A549 treated with dexamethasone at 1 μM for 4 hours (cell line): Measurements from ENCODE around the gene RNF40. TPM values are rescaled to one million over a fixed set of nuclear protein-coding genes. Genes with fewer than 3 reads are reported as not detected.

Source experiments
- total RNA-seq: library from RNA; stranded (reverse); fragments of 200-300 nt; extraction: Qiagen RNA extraction; gene quantifications from 5 replicates; pipeline ENCODE4 v1.2.3, GENCODE V29; 2022

Gene RNF40
- 67.2 to 89.4 TPM (median 83.7 TPM) in 5 replicates for total RNA-seq

GRCh38 chr16:30761928-30762902 lies at the start of gene RNF40, which contains the start of gene CFAP119:
RNF40 (plus strand) TSS chr16:30762322; CDS start chr16:30762546, 224 bp downstream.
CFAP119 (minus strand) TSS chr16:30762062; CDS start chr16:30761748, 314 bp downstream.

GRCh38 chr16:30747799-30748633 lies 14.1 kb upstream of the RNF40 start, which contains the start of gene PHKG2:
PHKG2 (plus strand) TSS chr16:30748425; CDS start chr16:30748821, 396 bp downstream.

DNA sequence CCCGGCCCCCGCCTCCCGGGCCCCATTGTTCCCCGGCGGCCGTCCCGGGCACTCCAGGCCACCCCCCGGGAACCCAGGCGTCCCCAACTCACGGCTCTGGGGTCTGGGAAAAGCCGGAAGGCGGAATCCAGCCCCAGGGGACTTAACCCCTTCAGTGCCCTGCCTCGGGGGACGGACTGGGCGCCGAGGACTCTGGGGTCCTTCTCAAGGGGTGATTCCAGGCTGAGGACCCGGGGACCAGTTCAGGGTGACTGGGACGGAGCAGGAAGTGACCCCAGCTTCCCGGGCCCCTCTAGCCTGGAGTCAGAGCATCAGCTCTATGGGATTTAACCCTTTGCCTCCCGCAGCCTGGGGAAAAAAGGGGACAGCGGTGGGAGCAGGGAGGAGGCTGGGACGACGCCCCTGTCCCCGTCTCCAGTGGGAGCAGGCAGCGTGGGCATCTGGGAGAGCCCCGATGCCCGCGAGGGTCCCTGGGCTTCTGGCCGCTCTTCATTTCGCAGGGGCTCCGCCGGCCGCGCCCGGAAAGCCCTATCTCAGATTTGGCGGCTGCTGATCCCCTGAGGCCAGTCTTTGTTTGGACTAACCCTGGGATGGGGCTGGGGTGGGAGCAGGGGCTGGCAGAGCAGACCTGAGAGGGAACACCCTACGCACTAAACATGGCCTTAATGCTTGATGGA lies 25.0 kb downstream of the RNF40 start, which contains the start of gene ZNF629:
TSS of gene ZNF629 (minus strand) at position 270 of the 677 bp plus-strand sequence. CDS start 2,723 bp downstream, outside the sequence.

Other genes with a start within 250 kb of the RNF40 start
- 37.5 to 48.9 TPM (median 48.5 TPM) in 5 replicates for gene ZNF768, start 235.8 kb upstream of the RNF40 start, total RNA-seq
- gene ZNF747, start 227.5 kb upstream of the RNF40 start, total RNA-seq: 3.2 to 5.4 TPM (median 4.4 TPM) in 5 replicates
- gene ZNF764, start 203.9 kb upstream of the RNF40 start, total RNA-seq: 3.9 to 6.2 TPM (median 5.8 TPM) in 5 replicates
- 7.1 to 8.3 TPM (median 7.6 TPM) in 5 replicates for gene ZNF688, start 190.6 kb upstream of the RNF40 start, total RNA-seq
- gene ZNF785, start 176.6 kb upstream of the RNF40 start, total RNA-seq: not detected in 5 replicates
- 8.6 to 10.5 TPM (median 9.9 TPM) in 5 replicates for gene ZNF689, start 151.9 kb upstream of the RNF40 start, total RNA-seq
- 15.9 to 23.6 TPM (median 22.7 TPM) in 5 replicates for gene PRR14, start 111.4 kb upstream of the RNF40 start, total RNA-seq
- gene FBRS, start 103.9 kb upstream of the RNF40 start, total RNA-seq: 26.0 to 48.5 TPM (median 46.3 TPM) in 5 replicates
- 7.8 to 36.9 TPM (median 31.2 TPM) in 5 replicates for gene SRCAP, start 63.2 kb upstream of the RNF40 start, total RNA-seq
- 19.9 to 31.6 TPM (median 26.2 TPM) in 5 replicates for gene PHKG2, start 13.9 kb upstream of the RNF40 start, total RNA-seq
- 3.1 to 8.7 TPM (median 7.5 TPM) in 5 replicates for gene CFAP119, start 260 bp upstream of the RNF40 start, total RNA-seq
- gene ZNF629, start 24.9 kb downstream of the RNF40 start, total RNA-seq: 17.1 to 20.8 TPM (median 19.3 TPM) in 5 replicates
- 28.2 to 42.9 TPM (median 40.1 TPM) in 5 replicates for gene BCL7C, start 131.8 kb downstream of the RNF40 start, total RNA-seq
- gene CTF1, start 134.3 kb downstream of the RNF40 start, total RNA-seq: 0.07 to 0.26 TPM (median 0.21 TPM) in 5 replicates
- 10.3 to 22.1 TPM (median 19.3 TPM) in 5 replicates for gene FBXL19, start 161.2 kb downstream of the RNF40 start, total RNA-seq
- gene ORAI3, start 186.7 kb downstream of the RNF40 start, total RNA-seq: 9.4 to 14.4 TPM (median 11.0 TPM) in 5 replicates
- 13.3 to 22.5 TPM (median 20.3 TPM) in 5 replicates for gene SETD1A, start 195.4 kb downstream of the RNF40 start, total RNA-seq
- gene HSD3B7, start 222.9 kb downstream of the RNF40 start, total RNA-seq: 11.5 to 17.6 TPM (median 14.2 TPM) in 5 replicates
- gene STX1B, start 248.3 kb downstream of the RNF40 start, total RNA-seq: 1.6 to 2.4 TPM (median 1.9 TPM) in 5 replicates